GM19452 (cell line): ENCODE results near the gene ROR2.

Source experiments
- ATAC-seq: cut with Tn5 transposase; IDR thresholded peaks from one replicate; pipeline ENCODE4 v1.9.1; 2021; ENCODE audit not compliant: unreplicated experiment

The ROR2 gene

GRCh38 chr9:91843623-91844148 is 106.3 kb downstream of the ROR2 start:
- no peak for ATAC-seq

DNA sequence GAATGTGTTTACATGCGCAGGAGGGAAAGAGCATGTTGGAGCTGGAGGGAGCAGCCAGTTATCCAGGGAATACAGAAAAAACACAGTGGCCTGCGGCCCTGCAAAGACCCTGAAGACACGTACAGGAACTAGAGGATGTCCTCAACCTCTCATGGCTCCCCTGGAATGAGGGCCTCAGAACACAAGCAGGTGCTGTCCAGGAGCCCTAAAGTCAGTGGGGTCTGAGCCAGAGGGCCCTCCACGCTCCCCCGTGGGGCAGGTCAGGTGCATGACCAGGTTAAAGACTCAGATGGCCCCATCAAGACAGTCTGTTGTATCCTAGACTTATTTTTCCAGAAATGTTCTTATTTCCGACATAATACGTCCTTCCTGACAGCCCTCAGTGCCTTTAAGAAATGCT is 106.9 kb downstream of the ROR2 start:
- ATAC-seq: no peak

- no peak for ATAC-seq
Measured at GRCh38 chr9:91842358-91843049, 107.5 kb downstream of the ROR2 start.

GRCh38 chr9:91841591-91841990 is 108.4 kb downstream of the ROR2 start:
- ATAC-seq: no peak

GRCh38 chr9:91840882-91841281 is 109.1 kb downstream of the ROR2 start:
- ATAC-seq: no peak

- ATAC-seq: no peak
Measured at GRCh38 chr9:91840469-91840868, 109.6 kb downstream of the ROR2 start.

DNA sequence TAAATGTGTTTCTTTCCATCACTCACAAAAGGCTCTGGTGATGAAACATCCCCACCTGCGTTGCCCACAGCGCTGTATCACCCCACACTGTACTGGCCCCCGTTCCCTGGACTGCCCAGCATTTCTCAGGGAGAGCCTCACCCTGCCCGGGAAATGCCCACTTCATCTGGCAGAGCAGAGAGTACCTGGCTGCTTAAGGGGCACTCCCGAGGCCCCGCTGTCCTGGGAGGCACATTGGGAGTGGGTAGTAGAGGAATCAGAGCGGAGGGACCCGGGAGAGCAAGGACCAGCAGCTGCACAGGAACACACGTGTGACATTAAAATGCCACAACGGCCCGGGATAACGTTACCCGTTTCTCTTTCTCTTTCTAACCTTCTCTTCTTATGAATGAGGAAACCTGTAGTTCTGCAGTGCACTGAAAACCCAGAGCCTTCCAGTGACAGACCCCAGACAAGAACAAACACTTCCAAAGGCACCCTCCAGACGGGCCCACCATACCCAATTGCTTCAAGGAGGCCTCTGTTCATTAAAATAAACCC is 110.0 kb downstream of the ROR2 start:
- no peak for ATAC-seq

DNA sequence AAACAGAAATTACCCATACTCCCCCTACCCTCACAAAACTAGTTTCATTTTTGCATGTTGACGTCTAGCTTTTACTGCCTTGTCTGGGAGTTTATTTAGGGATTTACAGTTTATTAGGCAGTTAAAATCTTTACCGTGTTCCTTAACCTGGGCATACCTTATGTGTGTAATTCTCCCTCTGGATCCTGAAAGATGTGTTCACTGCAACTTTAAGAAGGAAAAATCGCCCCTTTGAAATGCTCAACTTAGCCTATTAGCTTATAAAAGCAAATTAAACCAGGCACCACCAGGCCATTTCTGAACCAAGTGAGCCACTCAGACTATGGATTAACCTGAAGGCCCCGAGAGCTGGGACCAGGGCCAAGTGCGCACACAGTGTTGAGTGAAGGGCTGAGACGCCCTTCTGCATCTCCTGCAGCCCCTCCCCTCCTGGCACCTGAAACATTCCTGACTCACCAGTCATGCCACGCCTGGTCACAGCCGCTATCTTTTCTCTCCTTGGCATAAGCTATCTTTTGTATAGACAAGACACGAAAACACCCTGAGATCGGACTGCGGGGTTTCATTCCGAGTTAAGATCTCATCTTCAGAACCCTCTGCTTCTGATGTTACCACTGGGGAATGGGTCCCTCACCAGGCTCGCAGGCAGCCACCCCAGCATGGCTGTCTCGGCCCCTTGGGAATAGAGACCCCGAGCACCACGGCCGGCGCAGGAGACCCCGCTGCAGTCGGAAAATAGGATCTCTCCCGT is 111.9 kb downstream of the ROR2 start:
- no peak for ATAC-seq

GRCh38 chr9:91836515-91836914 is 113.5 kb downstream of the ROR2 start:
- ATAC-seq: no peak

DNA sequence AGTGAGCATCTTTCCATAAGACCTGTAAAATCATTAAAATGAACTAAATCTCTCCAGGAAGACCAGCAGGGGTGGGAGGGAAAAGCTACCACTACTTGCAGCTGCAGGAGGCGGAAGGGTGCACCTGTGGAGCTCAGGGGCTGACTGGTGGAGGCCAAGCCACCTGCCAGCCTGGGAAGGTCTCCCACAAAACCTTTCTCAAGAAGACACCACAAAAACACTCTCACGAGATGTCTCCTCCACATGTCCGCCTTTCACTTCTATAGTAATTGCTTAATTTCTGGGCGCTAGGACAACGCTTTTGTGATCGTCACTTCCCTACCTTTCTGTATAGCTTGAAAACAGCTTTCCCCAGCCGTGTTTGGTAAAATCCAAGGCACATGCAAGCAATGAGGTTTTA is 114.4 kb downstream of the ROR2 start:
- no peak for ATAC-seq

GRCh38 chr9:91835216-91835615 is 114.8 kb downstream of the ROR2 start:
- no peak for ATAC-seq

- ATAC-seq: no peak
Measured at GRCh38 chr9:91834740-91835139, 115.3 kb downstream of the ROR2 start.

DNA sequence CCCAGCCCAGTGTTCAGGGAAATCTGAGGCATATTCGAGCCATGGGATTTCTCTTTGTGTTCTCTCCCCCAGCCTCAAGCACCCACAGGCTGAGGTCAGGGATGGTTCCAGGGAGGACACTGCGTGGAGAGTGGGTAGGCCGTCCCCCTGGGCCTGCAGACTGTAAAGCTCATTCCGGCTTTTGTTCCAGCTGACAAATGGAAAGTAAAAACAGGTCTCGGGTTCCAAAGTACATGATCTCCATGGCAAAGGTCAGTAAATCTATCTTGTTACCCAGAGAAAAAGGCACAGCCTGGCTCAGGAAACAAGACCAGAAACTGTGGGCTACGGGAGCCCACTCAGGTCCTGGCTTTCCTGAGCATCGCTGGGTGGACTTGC is 116.2 kb downstream of the ROR2 start:
- ATAC-seq: no peak

DNA sequence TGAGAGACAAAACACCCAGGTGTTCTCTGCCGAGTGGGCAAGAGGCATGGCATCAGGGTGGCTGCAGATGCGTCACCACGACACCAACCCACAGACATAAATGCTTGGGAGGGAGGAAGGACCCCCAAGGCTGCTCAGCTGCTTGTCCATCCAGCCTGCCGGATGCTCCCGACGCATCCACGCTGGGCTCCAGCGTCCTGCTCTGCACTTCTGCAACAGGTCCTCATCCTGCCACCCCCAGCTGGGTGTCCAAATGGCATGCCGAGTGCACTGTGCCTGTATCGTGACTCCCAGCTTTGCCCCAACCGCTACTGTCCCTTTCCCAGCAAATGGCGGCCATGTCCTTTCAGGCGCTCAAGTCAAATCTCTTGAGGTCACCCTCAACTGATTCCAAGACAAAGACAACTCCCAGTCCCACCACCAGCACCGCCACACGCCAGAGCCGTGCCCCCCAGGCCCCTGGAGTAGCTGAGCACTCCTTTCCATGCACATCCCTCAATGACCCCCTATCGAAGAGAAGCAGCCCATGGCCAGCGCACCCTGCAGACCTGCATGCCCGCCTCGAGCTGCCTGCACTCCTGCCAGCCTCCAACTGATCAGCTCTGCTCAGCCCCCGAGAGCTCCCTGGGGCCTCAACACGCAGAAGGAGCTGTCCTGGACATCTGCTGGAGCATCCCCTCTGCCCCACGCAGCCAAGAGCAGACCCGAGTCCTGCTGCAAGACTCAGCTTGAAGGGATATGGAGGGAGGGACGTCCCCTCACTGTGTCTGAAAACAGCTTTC is 116.7 kb downstream of the ROR2 start:
- ATAC-seq: no peak

- no peak for ATAC-seq
Measured at GRCh38 chr9:91832322-91832721, 117.7 kb downstream of the ROR2 start.

- ATAC-seq: no peak
Measured at GRCh38 chr9:91825866-91826265, 124.2 kb downstream of the ROR2 start.

- ATAC-seq: no peak
Measured at GRCh38 chr9:91825422-91825821, 124.6 kb downstream of the ROR2 start.

DNA sequence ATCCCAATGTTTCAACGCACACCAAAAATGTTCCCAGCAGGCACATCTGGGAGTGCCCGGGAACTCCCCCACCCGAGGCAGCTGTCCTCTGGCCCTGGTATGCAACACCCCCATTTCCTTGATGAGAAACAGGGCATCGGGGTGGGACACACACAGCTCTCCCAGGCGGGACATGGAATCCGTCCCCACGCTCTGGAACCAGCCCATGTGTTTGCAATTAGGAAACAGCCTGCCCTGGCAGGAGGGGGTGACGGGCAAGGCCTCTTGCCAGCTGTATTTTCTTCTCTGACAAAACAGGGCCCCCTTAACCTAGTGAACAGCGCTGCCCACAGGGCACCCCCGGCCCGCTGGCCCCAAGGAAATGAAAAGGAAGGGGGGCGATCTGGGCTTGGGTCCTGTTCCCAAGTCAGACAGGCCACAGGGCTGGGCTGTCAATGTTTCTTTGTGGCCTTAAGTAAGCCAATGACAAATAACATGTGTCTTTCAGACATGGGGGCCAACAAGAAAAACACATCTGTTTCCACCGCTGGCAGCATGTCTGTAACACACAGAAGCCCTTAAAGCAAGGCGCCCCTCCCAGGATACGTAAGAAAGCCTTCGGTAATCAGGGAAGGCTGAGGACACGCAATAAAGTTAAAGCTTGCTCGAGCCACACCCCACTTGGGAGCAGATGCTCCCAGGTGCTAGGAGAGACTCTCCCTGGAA is 125.3 kb downstream of the ROR2 start:
- ATAC-seq: no peak

- no peak for ATAC-seq
Measured at GRCh38 chr9:91824151-91824550, 125.9 kb downstream of the ROR2 start.

GRCh38 chr9:91820949-91821880 is 128.8 kb downstream of the ROR2 start:
- no peak for ATAC-seq
